Bronchial epithelial cell (primary cell): Measurements from ENCODE around the gene NME1. TPM values are rescaled to one million over a fixed set of nuclear protein-coding genes. Genes with fewer than 3 reads are reported as not detected.

Experiments used
- DNase-seq: peaks from one replicate; pipeline ENCODE4 v3.0.0-alpha.2; 2010; ENCODE audit warnings: low read depth
- FAIRE-seq: peaks from 2 replicates; lab custom pipeline; 2011; peaks lifted over from hg19 to GRCh38; lab: Jason Lieb, UNC
- H3K27me3 ChIP-seq: 2 replicates; pipeline ENCODE4 v1.5.1; 2011; ENCODE audit warnings: low read length; ENCODE audit not compliant: control insufficient read depth, insufficient read depth
- H3K36me3 ChIP-seq: 2 replicates; pipeline ENCODE4 v1.5.1; 2011; ENCODE audit warnings: low read length; ENCODE audit not compliant: control insufficient read depth, insufficient read depth
- H3K4me3 ChIP-seq: 2 replicates; pipeline ENCODE4 v1.5.1; 2011; ENCODE audit warnings: mild to moderate bottlenecking, low read depth, low read length, control low read depth
- CTCF ChIP-seq: IDR thresholded peaks from 2 replicates; pipeline ENCODE4 v1.5.1; 2011; ENCODE audit warnings: mild to moderate bottlenecking, moderate library complexity, low read length, control low read depth, inconsistent platforms; ENCODE audit not compliant: insufficient read depth, severe bottlenecking
- total RNA-seq: library from RNA; depleted of rRNA; stranded (reverse); fragments of >200 nt; gene quantifications from 2 replicates; pipeline ENCODE4 v1.2.1, GENCODE V29; 2014

Gene NME1
- total RNA-seq, 1 donor from 2014 or later: 204 TPM

- Histone ChIP-seq H3K27me3 (no peaks in the 10 kb centered on the region), H3K4me3 (no peak overlapping the region), H3K36me3 (peaks cover 6% of the 10 kb centered on the region)
- no peak for FAIRE-seq
- no peak for DNase-seq
- no peak for TF ChIP-seq CTCF
Measured at GRCh38 chr17:51191895-51192294, 38.5 kb downstream of the NME1 start.

GRCh38 chr17:51197754-51198153, 44.4 kb downstream of the NME1 start:
- Histone ChIP-seq H3K4me3 (no peak overlapping the region), H3K36me3 (peaks cover 6% of the 10 kb centered on the region), H3K27me3 (no peaks in the 10 kb centered on the region)
- DNase-seq (no peak), FAIRE-seq (no peak)
- no peak for TF ChIP-seq CTCF

- FAIRE-seq: no peak
- DNase-seq: no peak
- no peaks in the 10 kb centered on the region for H3K27me3 ChIP-seq
- H3K36me3 ChIP-seq: peaks cover 7% of the 10 kb centered on the region
- TF ChIP-seq CTCF: no peak
- no peak overlapping the region for H3K4me3 ChIP-seq
Measured at GRCh38 chr17:51200295-51200694, 46.9 kb downstream of the NME1 start.

- H3K36me3 ChIP-seq: peaks cover 10% of the 10 kb centered on the region
- no peaks in the 10 kb centered on the region for H3K27me3 ChIP-seq
- H3K4me3 ChIP-seq: no peak overlapping the region
- no peak for TF ChIP-seq CTCF
- DNase-seq: no peak
- FAIRE-seq: no peak
Measured at GRCh38 chr17:51200846-51201245, 47.5 kb downstream of the NME1 start.

- Histone ChIP-seq H3K27me3 (no peaks in the 10 kb centered on the region), H3K4me3 (no peak overlapping the region), H3K36me3 (peaks cover 16% of the 10 kb centered on the region)
- DNase-seq (no peak), FAIRE-seq (no peak)
- TF ChIP-seq CTCF: no peak
Measured at GRCh38 chr17:51203838-51204237, 50.5 kb downstream of the NME1 start.

Other genes starting within 250 kb of the NME1 start
- gene SPAG9, start 32.7 kb upstream of the NME1 start, total RNA-seq: 85.0 and 99.3 TPM in 2 replicates
- gene NME2, start 12.9 kb downstream of the NME1 start, total RNA-seq: 995 and 1,613 TPM in 2 replicates
- gene MBTD1, start 106.5 kb downstream of the NME1 start, total RNA-seq: 9.1 and 10.5 TPM in 2 replicates
- 31.9 and 42.1 TPM in 2 replicates for gene UTP18, start 107.0 kb downstream of the NME1 start, total RNA-seq